DMS 273 (cell line): ENCODE data around the gene NMD3.

Experiments used
- DNase-seq: peaks from one replicate; lab custom pipeline; 2025; ENCODE audit not compliant: unreplicated experiment; lab: John Stamatoyannopoulos, UW

The NMD3 gene

DNA sequence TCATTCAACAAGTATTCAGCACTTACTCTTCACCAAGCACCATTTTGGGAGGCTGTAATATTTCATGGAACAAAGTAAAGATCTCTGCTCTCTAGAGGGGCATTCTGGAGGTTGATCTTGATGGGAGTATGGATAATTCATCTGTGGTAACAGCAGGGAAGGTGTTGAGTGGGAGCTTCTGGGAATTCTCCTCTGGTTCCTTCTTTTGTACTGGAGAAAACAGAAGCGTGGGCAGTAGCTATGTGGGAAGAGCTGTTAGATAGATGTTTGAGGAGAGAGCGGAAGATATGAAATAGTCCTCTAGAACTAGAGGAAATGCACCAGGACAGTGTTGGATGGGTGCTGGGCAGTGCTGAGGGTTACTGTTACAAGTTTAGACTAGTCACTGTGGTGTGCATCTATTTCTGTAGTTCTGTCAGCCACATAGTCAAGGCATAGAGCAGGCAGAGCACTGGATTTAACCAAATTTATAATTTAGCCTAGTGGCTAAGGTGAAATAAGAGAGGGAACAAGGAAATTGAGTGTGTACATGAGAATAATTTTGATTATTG is 9.6 kb downstream of the NMD3 start:
- DNase-seq, result no peak

DNA sequence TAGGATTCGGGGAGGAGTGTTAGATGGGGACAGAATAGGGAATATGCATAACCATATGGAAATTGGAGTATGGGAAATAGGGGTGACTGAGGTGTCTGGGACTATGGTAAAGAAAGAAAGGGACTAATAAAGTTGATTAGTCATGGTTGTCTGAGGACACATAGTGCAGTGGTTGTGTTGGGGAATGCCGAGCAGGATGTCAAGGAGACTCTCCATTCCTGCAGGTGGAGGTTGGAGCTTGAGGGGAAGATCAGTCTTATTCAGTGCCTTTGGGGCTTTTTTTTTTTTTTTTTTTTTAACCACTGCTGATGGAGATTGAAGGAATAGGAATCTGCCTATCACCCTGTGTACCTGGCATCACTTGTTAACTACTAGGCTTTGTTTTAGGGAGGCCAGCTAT is 10.8 kb downstream of the NMD3 start:
- no peak for DNase-seq

DNA sequence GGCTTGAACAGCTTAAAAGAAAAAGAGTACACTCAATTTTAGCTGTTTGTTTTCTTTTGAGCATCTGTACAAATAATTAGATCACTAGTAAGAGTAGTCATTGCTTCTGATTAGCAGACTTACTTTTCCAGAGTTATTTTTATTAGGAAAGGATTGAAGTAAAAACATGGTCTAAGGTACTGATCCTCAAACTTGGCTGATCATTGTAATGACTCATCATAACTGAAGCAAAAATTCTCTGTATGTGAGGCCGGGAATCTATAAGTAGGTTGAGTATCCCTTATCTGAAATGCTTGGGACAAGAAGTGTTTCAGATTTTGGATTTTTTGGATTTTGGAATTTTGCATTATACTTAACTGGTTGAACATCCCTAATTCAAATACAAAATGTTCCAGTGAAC is 12.4 kb downstream of the NMD3 start:
- DNase-seq, result no peak

DNA sequence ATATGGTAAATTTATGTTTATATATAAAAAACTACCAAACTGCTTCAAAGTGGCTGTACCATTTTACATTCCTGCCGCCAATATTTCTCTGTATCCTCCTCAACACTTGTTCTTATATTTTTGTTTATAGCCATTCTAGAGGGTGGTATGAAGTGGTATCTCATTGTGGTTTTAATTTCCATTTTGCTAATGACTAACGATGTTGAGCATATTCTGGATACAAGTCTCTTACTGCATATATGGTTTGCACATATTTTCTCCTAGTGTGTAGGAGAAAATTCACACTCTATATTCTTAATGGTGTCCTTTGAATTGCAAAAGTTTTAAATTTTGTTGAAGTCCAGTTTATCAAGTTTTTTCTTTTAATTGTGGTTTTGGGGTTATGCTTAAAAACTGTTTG is 15.1 kb downstream of the NMD3 start:
- DNase-seq, result no peak

DNA sequence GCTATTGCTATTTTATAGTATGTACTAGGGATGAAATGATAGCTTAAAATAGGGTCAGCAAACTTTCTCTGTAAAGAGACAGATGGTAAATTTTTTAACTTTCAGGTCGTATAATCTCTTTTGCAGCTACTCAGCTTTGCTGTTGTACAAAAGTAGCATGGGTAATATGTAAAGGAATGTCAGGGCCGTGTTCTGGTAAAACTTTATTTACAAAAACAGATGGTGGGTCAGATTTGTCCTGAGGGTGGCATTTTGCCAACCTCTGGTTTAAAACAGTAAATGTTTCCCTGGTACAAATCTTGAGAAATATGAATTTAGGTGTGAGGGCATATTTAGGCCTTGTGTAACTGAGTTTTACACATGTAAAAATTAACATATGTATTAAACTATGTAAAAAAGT is 18.6 kb downstream of the NMD3 start:
- no peak for DNase-seq

DNA sequence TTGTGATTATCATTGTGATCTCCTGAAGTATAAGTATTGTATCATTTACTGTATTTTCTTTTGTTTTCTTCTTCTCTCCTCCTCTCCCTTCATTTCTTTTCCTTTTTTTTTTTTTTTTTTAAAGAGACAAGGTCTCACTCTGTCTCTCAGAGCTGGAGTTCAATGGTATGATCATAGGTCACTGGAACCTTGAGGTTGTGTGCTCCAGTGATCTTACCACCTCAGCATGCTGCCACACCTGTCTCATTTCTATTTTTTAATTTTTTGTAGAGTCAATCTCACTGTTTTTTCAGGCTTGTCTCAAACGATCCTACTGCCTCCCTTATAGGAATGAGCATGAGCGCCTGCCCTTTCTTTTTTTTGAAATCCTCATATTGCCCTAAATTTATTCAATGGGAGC is 23.4 kb downstream of the NMD3 start:
- no peak for DNase-seq

DNA sequence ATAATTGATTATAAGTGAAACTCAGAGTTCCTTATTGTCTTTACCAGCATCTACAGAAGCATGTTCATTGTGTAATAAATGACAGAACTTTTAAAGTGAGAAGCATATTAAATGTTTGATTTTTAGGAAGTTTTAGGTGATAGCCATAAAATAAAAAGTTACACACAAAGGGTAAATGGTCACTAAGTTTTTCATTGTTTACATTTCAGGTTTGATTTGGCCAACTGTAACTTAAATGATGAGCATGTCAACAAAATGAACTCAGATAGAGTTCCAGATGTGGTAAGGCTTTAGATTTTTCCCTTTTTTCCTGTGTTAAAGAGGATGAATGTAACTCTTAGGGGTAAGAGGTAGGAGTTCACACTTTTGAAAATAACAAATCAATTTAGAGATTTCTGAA is 25.9 kb downstream of the NMD3 start:
- no peak for DNase-seq

DNA sequence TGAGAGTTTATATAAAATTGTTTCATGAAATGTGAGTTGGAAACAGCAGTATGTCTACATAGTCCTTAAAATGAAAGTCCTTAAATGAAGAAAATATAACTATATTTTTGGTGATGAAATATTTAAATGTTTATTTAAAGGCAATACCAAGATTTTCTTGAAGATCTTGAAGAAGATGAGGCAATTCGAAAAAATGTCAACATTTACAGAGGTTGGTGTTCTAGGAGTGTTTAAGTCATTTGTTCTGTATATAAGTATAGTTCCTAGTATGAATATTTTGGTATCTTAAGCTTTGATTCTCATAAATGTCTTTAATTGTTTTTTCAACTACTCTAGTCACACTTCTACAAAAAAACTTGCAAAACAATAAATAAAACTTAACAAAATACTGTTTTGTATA is 29.0 kb downstream of the NMD3 start:
- DNase-seq, result no peak

DNA sequence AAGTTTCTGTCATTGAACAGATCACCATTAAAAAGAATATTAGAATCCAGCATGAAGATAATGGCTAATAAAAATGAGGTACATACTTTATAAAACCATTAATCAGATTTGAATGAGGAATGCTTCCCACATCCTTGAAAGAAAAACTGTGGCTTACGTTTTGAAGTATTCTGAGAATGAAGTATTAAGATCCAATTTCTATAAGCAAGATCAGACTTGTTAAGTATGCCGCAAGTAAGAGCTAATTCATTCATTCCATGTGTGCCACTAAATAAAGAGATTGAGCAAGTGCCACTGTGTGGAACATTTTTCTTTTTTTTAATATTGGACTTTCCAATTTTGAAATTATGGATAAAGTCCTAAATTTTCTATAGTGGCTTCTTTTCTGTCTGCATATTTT is 30.6 kb downstream of the NMD3 start:
- no peak for DNase-seq

DNA sequence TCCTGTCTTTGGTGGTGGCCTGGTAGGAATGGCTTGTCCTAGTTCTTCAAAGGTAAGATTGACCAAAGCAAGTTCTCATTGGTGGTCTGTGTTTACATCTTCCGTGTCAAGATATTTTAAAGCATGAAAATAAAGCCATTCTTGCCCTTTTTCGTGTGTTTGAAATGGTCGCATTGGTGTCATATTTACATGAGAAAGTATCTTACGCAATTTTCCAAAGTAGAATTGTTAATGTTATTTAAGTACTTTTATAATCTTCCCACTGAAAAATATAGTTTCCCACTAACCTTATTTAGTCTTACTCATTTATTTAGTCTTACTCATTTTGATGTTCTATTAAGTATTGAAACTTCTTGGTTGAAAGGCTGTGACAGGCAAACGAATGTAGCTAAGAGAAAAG is 31.0 kb downstream of the NMD3 start:
- no peak for DNase-seq

DNA sequence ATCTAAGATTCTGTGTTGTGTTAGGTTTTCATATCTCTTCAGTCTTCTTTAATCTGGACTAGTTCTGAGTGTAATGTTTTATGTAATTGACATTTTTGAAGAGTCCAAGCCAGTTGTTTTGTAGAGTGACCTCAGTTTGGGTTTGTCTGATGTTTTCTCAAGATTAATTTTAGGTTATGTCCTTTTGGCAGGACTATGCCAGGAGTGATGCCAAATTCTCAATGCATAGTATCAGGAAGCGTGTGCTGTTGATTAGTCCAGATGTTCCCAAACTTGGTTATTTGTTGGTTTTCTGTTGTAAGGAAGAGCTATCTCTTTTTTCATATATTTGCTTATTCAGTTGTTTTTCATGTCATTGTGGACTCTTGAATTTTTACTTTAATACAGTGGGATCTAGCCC is 32.6 kb downstream of the NMD3 start:
- no peak for DNase-seq

DNA sequence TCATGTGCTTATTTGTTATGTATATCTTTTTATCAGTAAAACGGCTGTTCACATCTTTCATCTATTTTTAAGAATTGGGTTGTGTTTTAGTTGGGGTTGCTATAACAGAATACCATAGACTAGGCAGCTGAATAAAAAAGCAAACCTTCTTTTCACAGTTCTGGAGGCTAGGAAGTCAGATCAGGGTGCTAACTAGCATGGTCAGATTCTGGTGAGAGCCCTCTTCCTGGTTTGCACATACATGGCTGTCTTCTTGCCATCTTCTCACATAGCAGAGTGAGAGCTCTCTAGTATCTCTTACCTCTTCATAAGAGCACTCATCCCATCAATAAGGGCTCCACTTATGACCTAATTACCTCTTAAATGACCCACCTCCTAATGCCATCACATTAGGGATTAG is 33.8 kb downstream of the NMD3 start:
- DNase-seq, result no peak

DNA sequence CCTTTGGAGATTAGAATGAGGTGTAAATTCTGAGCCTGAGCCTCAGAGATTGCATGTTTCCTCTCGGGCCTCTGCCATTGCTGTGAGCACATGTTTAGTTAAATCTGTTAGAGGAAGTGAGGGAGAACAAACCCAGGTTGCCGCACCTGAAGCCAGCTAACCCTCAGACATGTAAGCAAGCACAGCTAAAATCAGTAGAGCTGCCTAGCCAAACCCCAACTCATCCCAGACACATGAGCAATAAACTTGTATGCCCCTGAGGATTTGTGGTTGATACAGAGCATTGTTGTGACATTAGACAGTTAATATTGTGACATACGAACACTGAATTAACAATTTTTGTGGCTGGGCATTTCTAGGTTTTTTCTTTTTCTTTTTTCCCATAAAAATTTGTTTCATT is 41.9 kb downstream of the NMD3 start:
- DNase-seq, result no peak

DNA sequence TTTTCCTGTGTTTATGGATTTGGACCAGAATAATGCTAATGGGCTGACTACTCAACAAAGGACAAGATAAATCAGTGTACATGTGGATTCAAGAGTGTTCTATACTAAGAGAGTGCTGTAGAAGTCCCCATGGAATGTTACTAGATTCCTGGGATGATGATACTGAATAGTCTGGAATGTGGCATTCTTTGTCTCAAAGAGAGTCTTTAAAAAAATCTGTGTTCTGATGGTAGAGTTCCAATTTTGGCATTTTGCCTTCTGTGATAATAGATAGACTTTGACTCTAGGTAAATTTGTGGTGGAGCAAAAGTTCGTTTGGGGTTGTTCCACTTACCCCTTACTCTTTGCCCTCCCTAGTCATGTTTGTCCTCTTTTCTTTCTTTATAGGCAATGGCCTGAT is 43.7 kb downstream of the NMD3 start:
- no peak for DNase-seq

DNA sequence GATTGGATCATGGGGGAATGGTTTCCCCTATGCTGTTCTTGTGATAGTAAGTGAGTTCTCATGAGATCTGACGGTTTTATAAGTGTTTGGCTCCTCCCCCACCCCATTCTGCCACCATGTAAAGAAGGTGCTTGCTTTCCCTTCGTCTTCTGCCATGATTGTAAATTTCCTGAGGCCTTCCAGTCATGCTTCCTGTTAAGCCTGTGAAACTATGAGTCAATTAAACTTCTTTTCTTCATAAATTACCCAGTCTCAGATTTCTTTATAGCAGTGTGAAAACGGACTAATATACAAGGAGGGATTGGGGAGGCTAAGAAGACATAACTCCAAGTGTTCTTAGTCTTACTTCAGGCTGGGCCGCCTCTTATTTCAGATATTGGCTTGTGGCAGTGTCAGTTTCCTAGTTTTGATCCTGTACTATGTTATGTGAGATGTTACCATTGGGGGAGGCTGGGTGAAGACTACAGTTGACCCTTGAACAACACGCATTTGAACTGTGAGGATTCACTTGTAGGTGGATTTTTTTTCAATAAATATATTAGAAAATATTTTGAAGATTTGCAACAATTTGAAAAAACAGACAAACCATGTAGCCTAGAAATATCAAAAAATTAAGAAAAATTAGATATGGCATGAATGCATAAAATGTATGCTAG is 44.9 kb downstream of the NMD3 start:
- no peak for DNase-seq

DNA sequence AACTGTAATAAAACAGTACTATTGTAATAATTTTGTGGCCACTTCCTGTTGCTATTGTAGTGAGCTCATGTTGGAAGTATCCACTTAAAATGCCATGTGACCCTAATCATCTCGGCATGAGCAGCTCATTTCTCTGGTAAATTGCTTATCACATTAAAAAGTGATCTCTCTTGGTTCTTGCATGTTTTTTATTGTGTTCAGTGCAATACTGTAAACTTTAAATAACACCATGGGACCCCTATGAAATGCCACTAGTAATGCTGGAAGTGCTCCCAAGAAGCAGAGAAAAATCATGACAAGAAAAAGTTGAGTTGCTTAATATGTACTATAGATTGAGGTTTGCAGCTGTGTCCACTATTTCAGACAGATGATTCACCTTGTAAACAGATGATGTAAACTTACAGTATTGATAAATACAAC is 45.6 kb downstream of the NMD3 start:
- no peak for DNase-seq

DNA sequence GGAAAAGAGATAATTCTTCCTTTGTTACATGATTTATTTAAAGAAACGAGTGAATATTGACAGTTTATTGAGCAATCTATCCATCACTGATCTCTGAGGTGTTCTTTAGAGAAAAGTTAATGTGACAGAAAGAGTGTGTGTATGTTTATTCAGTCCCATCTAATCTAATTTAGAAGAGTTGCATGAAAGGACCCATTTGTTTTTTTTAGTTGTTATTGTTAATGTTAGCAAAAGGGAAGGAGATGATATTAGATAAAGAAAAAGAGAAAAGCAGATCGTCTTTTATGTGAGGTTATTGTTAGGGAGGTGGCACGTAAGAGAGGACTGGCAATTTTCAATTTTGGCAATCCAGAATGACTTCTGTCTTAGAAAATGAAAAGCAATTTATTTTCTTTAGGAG is 46.5 kb downstream of the NMD3 start:
- no peak for DNase-seq

DNA sequence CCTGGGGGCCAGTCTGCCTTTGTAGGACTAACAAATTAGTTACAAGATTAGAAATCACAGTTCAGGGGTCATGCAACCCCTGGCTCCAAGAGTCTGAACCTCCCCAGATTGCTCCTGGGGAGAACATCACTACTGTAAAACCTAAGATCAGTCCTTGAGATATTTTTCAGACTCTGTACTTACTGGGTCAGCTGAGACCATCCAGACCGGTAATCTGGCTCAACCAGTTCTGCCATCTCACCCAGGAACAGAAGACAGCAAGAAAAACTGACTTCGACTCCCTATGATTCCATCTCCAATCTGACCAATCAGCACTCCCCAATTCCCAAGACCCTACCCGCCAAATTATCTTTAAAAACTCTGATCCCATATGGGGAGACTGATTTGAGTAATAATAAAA is 47.5 kb downstream of the NMD3 start:
- no peak for DNase-seq

DNA sequence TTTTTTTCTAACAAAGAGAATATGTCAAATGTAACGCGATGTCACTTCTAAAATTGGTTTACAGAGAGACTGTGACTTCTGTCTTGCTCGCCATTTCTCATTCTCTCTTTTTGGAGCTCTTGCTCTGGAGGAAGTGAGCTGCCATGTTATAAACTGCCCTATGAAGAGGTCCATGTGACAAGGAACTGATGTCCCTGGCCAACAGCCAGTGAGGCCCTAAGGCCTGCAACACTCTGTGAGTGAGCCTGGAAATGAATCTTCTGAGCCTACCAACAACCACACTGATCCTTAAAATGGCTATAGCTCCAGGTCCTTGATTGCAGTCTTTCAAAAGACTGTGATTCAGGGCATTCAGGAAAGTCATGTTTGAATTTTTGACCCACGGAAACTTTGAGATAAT is 49.9 kb downstream of the NMD3 start:
- DNase-seq, result no peak

DNA sequence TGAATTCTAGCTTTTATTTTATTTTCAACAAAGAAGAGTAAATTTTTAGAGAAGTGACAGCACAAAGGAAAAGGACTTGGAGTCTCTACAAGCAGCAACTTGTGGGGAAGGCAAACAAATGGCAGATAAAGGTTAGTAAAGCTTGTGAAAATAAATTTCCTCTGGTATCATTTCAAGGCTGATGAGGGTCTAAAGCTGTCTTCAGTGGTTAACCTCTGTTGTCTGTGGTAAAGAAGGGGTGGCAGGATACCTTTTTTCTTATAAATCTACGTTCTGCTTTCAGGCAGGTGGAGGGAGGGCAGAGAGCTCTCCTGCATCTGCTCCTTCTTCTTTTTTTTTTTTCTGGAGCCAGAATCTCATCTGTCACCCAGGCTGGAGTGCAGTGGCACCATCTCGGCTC is 50.5 kb downstream of the NMD3 start:
- DNase-seq, result no peak

DNA sequence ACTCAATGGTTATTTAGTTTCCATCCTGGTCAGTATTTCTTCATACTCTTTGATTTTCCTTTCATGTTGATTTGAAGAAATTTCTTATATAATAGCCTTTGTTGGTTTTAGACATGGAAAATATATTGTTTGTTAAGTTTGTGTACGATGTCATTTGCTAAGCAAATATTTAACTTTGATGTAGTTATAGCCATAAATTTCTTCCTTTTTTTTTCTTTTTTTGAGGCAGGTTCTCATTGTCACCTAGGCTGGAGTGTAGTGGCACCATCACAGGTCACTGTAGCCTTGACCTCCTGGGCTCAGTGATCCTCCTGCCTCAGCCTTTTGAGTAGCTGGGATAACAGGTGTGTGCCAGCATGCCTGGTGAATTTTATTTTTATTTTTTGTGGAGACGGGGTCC is 51.4 kb downstream of the NMD3 start:
- DNase-seq, result no peak

DNA sequence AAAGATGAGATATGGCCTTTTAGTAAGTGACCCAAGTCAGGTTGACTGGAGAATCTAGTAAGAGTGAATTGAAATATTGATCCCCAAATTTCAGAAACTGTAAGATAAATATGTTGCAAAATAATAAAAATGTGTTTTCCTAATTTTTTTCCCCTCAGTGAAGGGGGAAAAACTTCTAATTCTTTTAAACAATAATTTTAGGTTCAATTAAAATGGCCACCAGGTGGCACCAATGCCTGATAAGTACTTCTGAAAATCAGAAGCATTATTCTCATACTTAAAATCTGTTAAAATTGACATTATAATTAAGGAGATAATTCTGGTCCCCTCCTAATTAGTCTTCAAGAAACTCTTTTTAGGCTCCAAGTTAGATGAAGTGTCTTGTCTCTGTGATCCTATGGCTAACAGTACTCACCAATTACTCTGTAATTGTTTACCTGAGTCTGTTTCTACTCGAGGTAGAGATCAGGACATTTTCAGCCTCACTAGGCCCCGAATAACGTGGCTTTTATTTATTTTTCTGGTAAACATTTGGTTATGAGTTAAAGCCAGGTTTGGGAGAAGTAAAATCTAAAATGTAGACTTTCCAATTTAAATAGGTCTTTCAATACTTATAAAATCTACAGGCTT is 52.6 kb downstream of the NMD3 start:
- DNase-seq, result peak; percentile 83

DNA sequence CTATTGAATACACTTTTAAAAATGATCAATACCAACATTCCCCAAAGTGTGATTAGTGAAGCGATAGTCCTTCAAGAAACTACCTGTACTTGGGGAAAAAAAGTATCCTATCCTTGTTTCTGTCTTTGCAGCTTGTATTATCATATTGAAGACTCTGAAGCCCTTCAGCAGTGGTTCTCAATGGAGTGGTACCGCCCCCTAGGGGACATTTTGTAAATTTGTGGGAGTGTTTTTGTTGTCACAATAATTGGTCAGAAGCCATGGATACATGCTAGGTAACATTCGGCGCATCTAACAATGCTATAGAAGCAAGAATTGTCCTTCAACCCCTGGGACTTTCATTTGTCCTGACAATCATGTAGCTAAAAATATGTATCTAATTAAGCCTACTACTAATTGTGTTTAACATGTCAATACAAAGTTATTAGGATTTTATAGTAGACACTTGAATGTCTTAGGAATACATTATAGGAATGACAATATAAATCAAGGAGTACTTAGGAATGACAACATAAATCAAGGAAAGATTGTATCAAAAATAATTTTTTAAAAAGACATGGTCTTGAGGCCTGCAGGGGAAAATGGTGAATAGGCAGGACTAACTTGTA is 53.7 kb downstream of the NMD3 start:
- DNase-seq, result peak; percentile 73
